Mesodermal cell (in vitro differentiated cells): Measurements from ENCODE around the gene CSF2.

Source experiments
- H3K27ac ChIP-seq: 2 replicates; pipeline ENCODE4 v1.7.0; 2013; ENCODE audit warnings: mild to moderate bottlenecking, low read depth, low read length, moderate library complexity; ENCODE audit not compliant: severe bottlenecking
- H3K36me3 ChIP-seq: 2 replicates; pipeline ENCODE4 v1.7.1; 2013; ENCODE audit warnings: mild to moderate bottlenecking, low read length, moderate library complexity; ENCODE audit not compliant: control insufficient read depth, insufficient read depth
- H3K4me1 ChIP-seq: one replicate; pipeline ENCODE4 v1.7.1; 2013; ENCODE audit warnings: mild to moderate bottlenecking, low read length; ENCODE audit not compliant: insufficient read depth, control insufficient read depth, poor library complexity, severe bottlenecking
- H3K4me3 ChIP-seq: 2 replicates; pipeline ENCODE4 v1.7.0; 2013; ENCODE audit warnings: low read length, control low read depth, mild to moderate bottlenecking; ENCODE audit not compliant: insufficient read depth, poor library complexity, severe bottlenecking; ENCODE audit errors: extremely low read depth
- H3K9me3 ChIP-seq: 2 replicates; pipeline ENCODE4 v1.7.1; 2013; ENCODE audit warnings: mild to moderate bottlenecking, low read length, moderate library complexity; ENCODE audit not compliant: control insufficient read depth
- WGBS, 2 experiments: methylation state at CpG; one replicate each; pipeline ENCODE4 v1.1.5; 2013; ENCODE audit warnings: missing lambda C conversion rate in 2 of 2; ENCODE audit not compliant: insufficient coverage in 2 of 2; 5-methylcytosine and 5-hydroxymethylcytosine counted together

The CSF2 gene

GRCh38 chr5:132063090-132063911 is 10.3 kb upstream of the CSF2 start:
- H3K4me3 ChIP-seq: no peak overlapping the region
- no peaks in the 10 kb centered on the region for H3K9me3 ChIP-seq
- WGBS, 2 experiments: 58 to 60% methylated on average over 7 to 9 of the region's 9 CpGs
- H3K36me3 ChIP-seq: no peaks in the 10 kb centered on the region
- peaks cover 7% of the 10 kb centered on the region for H3K4me1 ChIP-seq
- no peak overlapping the region for H3K27ac ChIP-seq

- WGBS, 2 experiments: 72 to 77% methylated on average over 4 of the region's 5 CpGs
- Histone ChIP-seq H3K4me3 (no peak overlapping the region), H3K27ac (no peak overlapping the region), H3K36me3 (no peaks in the 10 kb centered on the region), H3K9me3 (no peaks in the 10 kb centered on the region), H3K4me1 (peaks cover 7% of the 10 kb centered on the region)
Measured at GRCh38 chr5:132064140-132064539, 9.4 kb upstream of the CSF2 start.

GRCh38 chr5:132064738-132065331 is 8.8 kb upstream of the CSF2 start:
- H3K9me3 ChIP-seq: no peaks in the 10 kb centered on the region
- H3K27ac ChIP-seq: no peak overlapping the region
- peaks cover 7% of the 10 kb centered on the region for H3K4me1 ChIP-seq
- 58 to 66% methylated on average over 10 of the region's 11 CpGs for WGBS, 2 experiments
- no peak overlapping the region for H3K4me3 ChIP-seq
- H3K36me3 ChIP-seq: no peaks in the 10 kb centered on the region

- H3K4me1 ChIP-seq: peaks cover 7% of the 10 kb centered on the region
- H3K36me3 ChIP-seq: no peaks in the 10 kb centered on the region
- H3K9me3 ChIP-seq: no peaks in the 10 kb centered on the region
- WGBS, 2 experiments: 100% methylated on average over 1 of the region's 4 CpGs; no CpG with 5 or more reads in 1 of the 2 experiments
- no peak overlapping the region for H3K4me3 ChIP-seq
- H3K27ac ChIP-seq: no peak overlapping the region
Measured at GRCh38 chr5:132065351-132065937, 8.1 kb upstream of the CSF2 start.

GRCh38 chr5:132065951-132066701 is 7.5 kb upstream of the CSF2 start:
- Histone ChIP-seq H3K9me3 (no peaks in the 10 kb centered on the region), H3K27ac (no peak overlapping the region), H3K36me3 (no peaks in the 10 kb centered on the region), H3K4me1 (peaks cover 12% of the 10 kb centered on the region), H3K4me3 (no peak overlapping the region)
- 89 to 91% methylated on average over 9 to 11 of the region's 13 CpGs for WGBS, 2 experiments

- Histone ChIP-seq H3K4me3 (no peak overlapping the region), H3K27ac (no peak overlapping the region), H3K4me1 (peaks cover 13% of the 10 kb centered on the region), H3K9me3 (no peaks in the 10 kb centered on the region), H3K36me3 (no peaks in the 10 kb centered on the region)
- 82 to 87% methylated on average over 4 of the region's 4 CpGs for WGBS, 2 experiments
Measured at GRCh38 chr5:132066871-132067270, 6.7 kb upstream of the CSF2 start.

- Histone ChIP-seq H3K27ac (no peak overlapping the region), H3K36me3 (no peaks in the 10 kb centered on the region), H3K4me3 (no peak overlapping the region), H3K9me3 (no peaks in the 10 kb centered on the region), H3K4me1 (peaks cover 13% of the 10 kb centered on the region)
- WGBS, 2 experiments: 91 to 97% methylated on average over 8 to 11 of the region's 11 CpGs
Measured at GRCh38 chr5:132067451-132067850, 6.1 kb upstream of the CSF2 start.

GRCh38 chr5:132067941-132068808 is 5.4 kb upstream of the CSF2 start:
- Histone ChIP-seq H3K36me3 (no peaks in the 10 kb centered on the region), H3K4me1 (peaks cover 14% of the 10 kb centered on the region), H3K4me3 (no peak overlapping the region), H3K27ac (no peak overlapping the region), H3K9me3 (no peaks in the 10 kb centered on the region)
- WGBS, 2 experiments: 90% methylated on average over 11 of the region's 13 CpGs

- no peak overlapping the region for H3K27ac ChIP-seq
- peaks cover 17% of the 10 kb centered on the region for H3K4me1 ChIP-seq
- no peak overlapping the region for H3K4me3 ChIP-seq
- no peaks in the 10 kb centered on the region for H3K36me3 ChIP-seq
- no peaks in the 10 kb centered on the region for H3K9me3 ChIP-seq
- 94 to 100% methylated on average over 5 to 9 of the region's 10 CpGs for WGBS, 2 experiments
Measured at GRCh38 chr5:132069561-132069960, 4.0 kb upstream of the CSF2 start.

- 96 to 100% methylated on average over 1 to 3 of the region's 3 CpGs for WGBS, 2 experiments
- Histone ChIP-seq H3K4me3 (no peak overlapping the region), H3K36me3 (no peaks in the 10 kb centered on the region), H3K9me3 (no peaks in the 10 kb centered on the region), H3K27ac (no peak overlapping the region), H3K4me1 (peaks cover 17% of the 10 kb centered on the region)
Measured at GRCh38 chr5:132069994-132070393, 3.6 kb upstream of the CSF2 start.
